GM12878 (cell line): ENCODE data around the gene CREB5.

Experiments used
- EED ChIP-seq: sonication (generic); IDR thresholded peaks from 2 replicates; pipeline ENCODE4 v1.6.1; 2016; ENCODE audit warnings: antibody characterized with exemption, low read depth
- HCFC1 ChIP-seq: fragments of 150-350 bp; IDR thresholded peaks from 2 replicates; pipeline ENCODE4 v1.6.1; 2014; ENCODE audit warnings: low read length
- IRF4 ChIP-seq: IDR thresholded peaks from 2 replicates; pipeline ENCODE4 v1.6.1; 2011; ENCODE audit warnings: low read depth, low read length
- KAT2A ChIP-seq: conservative IDR thresholded peaks from 2 replicates; pipeline ENCODE4 v1.6.1; 2011; ENCODE audit warnings: low read depth, low read length; ENCODE audit not compliant: control insufficient read depth
- ZNF274 ChIP-seq: IDR thresholded peaks from one replicate; pipeline ENCODE4 v1.8.0; 2011; ENCODE audit not compliant: insufficient read length, insufficient read depth

DNA sequence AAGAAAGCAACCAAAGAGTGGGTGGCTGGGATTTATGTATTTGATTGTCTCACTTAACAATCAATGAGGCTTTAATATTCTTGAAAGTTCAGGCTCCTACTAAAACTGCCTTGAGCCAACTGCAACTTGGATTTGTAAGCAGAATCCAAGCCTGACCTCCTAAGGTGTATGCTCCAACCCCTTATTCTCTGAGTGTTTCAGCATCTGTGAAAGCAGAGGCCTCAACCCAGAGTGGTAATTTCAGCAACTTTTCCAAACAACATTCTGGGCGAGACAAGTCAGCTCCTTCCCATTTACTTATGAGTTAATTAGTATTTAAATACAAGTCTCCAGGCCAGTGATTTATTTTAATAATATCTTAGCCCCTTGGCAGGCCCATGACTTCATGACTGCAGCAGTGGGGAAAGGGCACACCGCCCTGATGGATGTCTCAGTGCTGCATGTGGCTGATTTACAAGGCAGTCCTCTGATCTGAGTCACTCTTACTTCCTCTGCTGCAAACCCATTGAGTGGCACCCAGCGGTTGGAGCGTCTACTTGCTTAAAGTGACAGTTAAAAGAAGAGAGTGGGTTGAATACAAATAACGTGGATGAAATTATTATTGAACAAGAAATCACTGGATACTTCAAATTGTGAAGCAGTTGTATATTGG, 336.7 kb downstream of the CREB5 start:
- TF ChIP-seq ZNF274 (no peak), HCFC1 (no peak), KAT2A (no peak), EED (no peak), IRF4 (no peak)
